ENCODE results near the gene GRAPL.
"Not testable (repeated sequence)": the region's sequence is repeated elsewhere in the genome, so short reads cannot be mapped to it uniquely, and the experiment has no call there.

The GRAPL gene

GRCh38 chr17:19127148-19127980 is at the start of gene GRAPL:
Gene GRAPL (plus strand): TSS chr17:19127589. CDS start chr17:19127620, 31 bp downstream.
- DNase-seq: not testable (repeated sequence)

- DNase-seq: not testable (repeated sequence)
Observed at GRCh38 chr17:19088804-19089685, 38.3 kb upstream of the GRAPL start.

GRCh38 chr17:19090058-19090772 is 37.2 kb upstream of the GRAPL start:
- not testable (repeated sequence) for DNase-seq

- DNase-seq: not testable (repeated sequence)
Observed at GRCh38 chr17:19092737-19093683, 34.4 kb upstream of the GRAPL start.

GRCh38 chr17:19093684-19094438 is 33.5 kb upstream of the GRAPL start:
- not testable (repeated sequence) for DNase-seq

GRCh38 chr17:19108517-19108916 is 18.9 kb upstream of the GRAPL start:
- not testable (repeated sequence) for DNase-seq

GRCh38 chr17:19110189-19111097 is 16.9 kb upstream of the GRAPL start:
- DNase-seq: not testable (repeated sequence)

GRCh38 chr17:19111111-19111711 is 16.2 kb upstream of the GRAPL start:
- not testable (repeated sequence) for DNase-seq

- not testable (repeated sequence) for DNase-seq
Observed at GRCh38 chr17:19111801-19112458, 15.5 kb upstream of the GRAPL start.

GRCh38 chr17:19112459-19112826 is 14.9 kb upstream of the GRAPL start:
- DNase-seq: not testable (repeated sequence)

- DNase-seq: not testable (repeated sequence)
Observed at GRCh38 chr17:19118695-19119094, 8.7 kb upstream of the GRAPL start.

- not testable (repeated sequence) for DNase-seq
Observed at GRCh38 chr17:19125289-19125688, 2.1 kb upstream of the GRAPL start.

- not testable (repeated sequence) for DNase-seq
Observed at GRCh38 chr17:19129500-19129899, 2.1 kb downstream of the GRAPL start.

GRCh38 chr17:19131108-19131507 is 3.7 kb downstream of the GRAPL start:
- DNase-seq: not testable (repeated sequence)

GRCh38 chr17:19131772-19132171 is 4.4 kb downstream of the GRAPL start:
- not testable (repeated sequence) for DNase-seq

- not testable (repeated sequence) for DNase-seq
Observed at GRCh38 chr17:19133793-19134192, 6.4 kb downstream of the GRAPL start.

GRCh38 chr17:19135391-19135790 is 8.0 kb downstream of the GRAPL start:
- DNase-seq: not testable (repeated sequence)

GRCh38 chr17:19136138-19136537 is 8.7 kb downstream of the GRAPL start:
- DNase-seq: not testable (repeated sequence)

- not testable (repeated sequence) for DNase-seq
Observed at GRCh38 chr17:19136605-19137004, 9.2 kb downstream of the GRAPL start.
